Upper lobe of right lung (tissue), 1 donor: ENCODE results near the gene VKORC1L1. TPM values are rescaled to one million over a fixed set of nuclear protein-coding genes. Genes with fewer than 3 reads are reported as not detected.
"Not testable (repeated sequence)": the region's sequence is repeated elsewhere in the genome, so short reads cannot be mapped to it uniquely, and the experiment has no call there.

Experiments
- ATAC-seq: fragments of 200-7000 bp; cut with Tn5 transposase; one replicate; pipeline ENCODE4 v1.9.1; 2020; ENCODE audit warnings: mild to moderate bottlenecking, moderate library complexity
- DNase-seq: peaks from one replicate; pipeline ENCODE4 v3.0.0-alpha.2; 2020
- H3K27ac ChIP-seq: fragments of 200-600 bp; one replicate; pipeline ENCODE4 v1.8.0; 2022
- H3K27me3 ChIP-seq: fragments of 200-600 bp; one replicate; pipeline ENCODE4 v1.8.0; 2022; ENCODE audit warnings: mild to moderate bottlenecking
- H3K36me3 ChIP-seq: fragments of 200-600 bp; one replicate; pipeline ENCODE4 v1.8.0; 2022
- H3K4me1 ChIP-seq: fragments of 200-600 bp; one replicate; pipeline ENCODE4 v1.8.0; 2022
- H3K4me3 ChIP-seq: fragments of 200-600 bp; one replicate; pipeline ENCODE4 v1.8.0; 2022; ENCODE audit warnings: mild to moderate bottlenecking
- H3K9me3 ChIP-seq: fragments of 200-600 bp; one replicate; pipeline ENCODE4 v1.8.0; 2022
- CTCF ChIP-seq: fragments of 200-600 bp; IDR thresholded peaks from one replicate; pipeline ENCODE4 v1.8.0; 2022; ENCODE audit warnings: antibody characterized with exemption
- intact Hi-C: fragments of 100-400 bp; cut with DNase I; formaldehyde crosslinking; loops from one replicate; pipeline ENCODE4 v1.11.0; 2022
- total RNA-seq: library from RNA; stranded (reverse); fragmentation: NEBNext Ultra II Directional; extraction: Animal tissue kit (Norgen Biotek cat#: 25700); gene quantifications from one replicate; pipeline ENCODE4 v1.2.1, GENCODE V29; 2021
- donor health status: DM: no; HTN: yes; CAD: no; lungs with severe emphysema.

Gene VKORC1L1
- total RNA-seq, 1 donor from 2014 or later: 45.2 TPM

- Histone ChIP-seq H3K4me3 (no peak overlapping the region), H3K9me3 (no peaks in the 10 kb centered on the region), H3K27me3 (no peaks in the 10 kb centered on the region), H3K4me1 (no peaks in the 10 kb centered on the region), H3K36me3 (peaks cover 91% of the 10 kb centered on the region), H3K27ac (no peak overlapping the region)
- DNase-seq (no peak), ATAC-seq (no peak)
- TF ChIP-seq CTCF: no peak
- intact Hi-C loops: no loop called here
These were observed 89.2 kb downstream of the VKORC1L1 start for GRCh38 chr7:65962033-65962432.

- intact Hi-C loops, H3K27me3 ChIP-seq: not testable (repeated sequence)
- H3K36me3 ChIP-seq: peaks cover 100% of the 10 kb centered on the region
These were observed 91.8 kb downstream of the VKORC1L1 start for GRCh38 chr7:65964671-65965070.

GRCh38 chr7:65966146-65966545 lies 93.3 kb downstream of the VKORC1L1 start:
- Histone ChIP-seq H3K4me1 (no peaks in the 10 kb centered on the region), H3K9me3 (no peaks in the 10 kb centered on the region), H3K27me3 (no peaks in the 10 kb centered on the region), H3K36me3 (peaks cover 100% of the 10 kb centered on the region), H3K4me3 (no peak overlapping the region), H3K27ac (no peak overlapping the region)
- ATAC-seq (no peak), DNase-seq (no peak)
- TF ChIP-seq CTCF: no peak
- intact Hi-C loops: no loop called here

More at GRCh38 chr7:65964671-65965070, 91.8 kb downstream of the VKORC1L1 start:
- DNase-seq, H3K9me3 ChIP-seq, ATAC-seq, H3K27ac ChIP-seq, H3K4me3 ChIP-seq, H3K4me1 ChIP-seq: not testable (repeated sequence)

- Histone ChIP-seq H3K36me3 (peaks cover 100% of the 10 kb centered on the region), H3K4me1 (no peaks in the 10 kb centered on the region), H3K27me3 (no peaks in the 10 kb centered on the region), H3K4me3 (no peak overlapping the region), H3K9me3 (no peaks in the 10 kb centered on the region), H3K27ac (no peak overlapping the region)
- ATAC-seq (no peak), DNase-seq (peak; percentile 41)
- no peak for TF ChIP-seq CTCF
- intact Hi-C loops: no loop called here
These were observed 94.7 kb downstream of the VKORC1L1 start for GRCh38 chr7:65967361-65968155.

- Histone ChIP-seq H3K4me3 (no peak overlapping the region), H3K27ac (no peak overlapping the region), H3K4me1 (no peaks in the 10 kb centered on the region), H3K36me3 (peaks cover 100% of the 10 kb centered on the region), H3K9me3 (no peaks in the 10 kb centered on the region), H3K27me3 (no peaks in the 10 kb centered on the region)
- no peak for TF ChIP-seq CTCF
- peak; percentile 61 for DNase-seq
- intact Hi-C loops: no loop called here
- ATAC-seq: no peak
These were observed 95.6 kb downstream of the VKORC1L1 start for GRCh38 chr7:65968256-65969185.

- Histone ChIP-seq H3K9me3 (no peaks in the 10 kb centered on the region), H3K36me3 (peaks cover 95% of the 10 kb centered on the region), H3K27ac (no peak overlapping the region), H3K4me1 (no peaks in the 10 kb centered on the region), H3K4me3 (no peak overlapping the region), H3K27me3 (no peaks in the 10 kb centered on the region)
- TF ChIP-seq CTCF: no peak
- DNase-seq (peak; percentile 27), ATAC-seq (no peak)
- intact Hi-C loops: no loop called here
These were observed 98.1 kb downstream of the VKORC1L1 start for GRCh38 chr7:65971021-65971420.
